Stimulated activated CD8-positive, alpha-beta memory T cell treated with anti-CD3 and anti-CD28 coated beads, Interleukin-15, amount 100 ng/mL, for 24 hours (primary cell): ENCODE data around the gene ONECUT3.
"Not testable (repeated sequence)": the region's sequence is repeated elsewhere in the genome, so short reads cannot be mapped to it uniquely, and the experiment has no call there.

Experiments
- DNase-seq: peaks from one replicate; pipeline ENCODE4 v3.0.0-alpha.2; 2020; ENCODE audit warnings: low read depth

Gene ONECUT3

GRCh38 chr19:1752757-1753728 lies at the start of gene ONECUT3:
Gene ONECUT3 (plus strand): TSS chr19:1753506. CDS start chr19:1753663, 157 bp downstream.
- DNase-seq: no peak

GRCh38 chr19:1704339-1704738 lies 49.0 kb upstream of the ONECUT3 start:
- no peak for DNase-seq

- no peak for DNase-seq
These were observed 47.9 kb upstream of the ONECUT3 start for GRCh38 chr19:1705367-1705766.

GRCh38 chr19:1706646-1707045 lies 46.7 kb upstream of the ONECUT3 start:
- not testable (repeated sequence) for DNase-seq

GRCh38 chr19:1707240-1707639 lies 46.1 kb upstream of the ONECUT3 start:
- DNase-seq: no peak

GRCh38 chr19:1713170-1713569 lies 40.1 kb upstream of the ONECUT3 start:
- DNase-seq: no peak

- no peak for DNase-seq
These were observed 37.8 kb upstream of the ONECUT3 start for GRCh38 chr19:1715540-1715939.

GRCh38 chr19:1717200-1717969 lies 35.9 kb upstream of the ONECUT3 start:
- no peak for DNase-seq

GRCh38 chr19:1717970-1718264 lies 35.4 kb upstream of the ONECUT3 start:
- DNase-seq: no peak

- DNase-seq: no peak
These were observed 34.6 kb upstream of the ONECUT3 start for GRCh38 chr19:1718420-1719291.

GRCh38 chr19:1719519-1719918 lies 33.8 kb upstream of the ONECUT3 start:
- DNase-seq: no peak

- no peak for DNase-seq
These were observed 33.1 kb upstream of the ONECUT3 start for GRCh38 chr19:1720237-1720636.

GRCh38 chr19:1725100-1726064 lies 27.9 kb upstream of the ONECUT3 start:
- DNase-seq: no peak

- DNase-seq: no peak
These were observed 24.3 kb upstream of the ONECUT3 start for GRCh38 chr19:1728816-1729567.

- DNase-seq: no peak
These were observed 23.8 kb upstream of the ONECUT3 start for GRCh38 chr19:1729568-1729925.

GRCh38 chr19:1730157-1730556 lies 23.1 kb upstream of the ONECUT3 start:
- DNase-seq: no peak

- no peak for DNase-seq
These were observed 18.9 kb upstream of the ONECUT3 start for GRCh38 chr19:1734321-1734966.

GRCh38 chr19:1736280-1736679 lies 17.0 kb upstream of the ONECUT3 start:
- no peak for DNase-seq

GRCh38 chr19:1736927-1737326 lies 16.4 kb upstream of the ONECUT3 start:
- DNase-seq: no peak
